Fibroblast of lung (primary cell): ENCODE results near the gene SYT13. TPM values are rescaled to one million over a fixed set of nuclear protein-coding genes. Genes with fewer than 3 reads are reported as not detected.

Experiments
- DNase-seq, 2 donors: peaks; one replicate each; pipeline versions ENCODE4 v3.0.0 to v3.0.0-alpha.2; 2010; ENCODE audit warnings: low read depth in 2 of 2
- H2AFZ ChIP-seq: 2 replicates; pipeline ENCODE4 v1.5.1; 2012; ENCODE audit warnings: low read length, control low read depth, inconsistent platforms
- H3K27ac ChIP-seq: 2 replicates; pipeline ENCODE4 v1.5.1; 2011; ENCODE audit warnings: low read length, control low read depth; ENCODE audit not compliant: insufficient read depth
- H3K27me3 ChIP-seq: 2 replicates; pipeline ENCODE4 v1.5.1; 2011; ENCODE audit warnings: mild to moderate bottlenecking, low read length; ENCODE audit not compliant: control insufficient read depth, insufficient read depth
- H3K36me3 ChIP-seq: 2 replicates; pipeline ENCODE4 v1.5.1; 2011; ENCODE audit warnings: low read length; ENCODE audit not compliant: control insufficient read depth, insufficient read depth
- H3K4me1 ChIP-seq: 2 replicates; pipeline ENCODE4 v1.5.1; 2011; ENCODE audit warnings: low read length; ENCODE audit not compliant: control insufficient read depth, insufficient read depth; ENCODE audit errors: extremely low read depth
- H3K4me2 ChIP-seq: 2 replicates; pipeline ENCODE4 v1.5.1; 2011; ENCODE audit warnings: low read length, control low read depth; ENCODE audit not compliant: insufficient read depth; ENCODE audit errors: extremely low read depth
- H3K4me3 ChIP-seq, 4 experiments: fragments of 200-600 bp in 1 of 4; sonication (generic) in 1 of 4; replicated peaks in 1 of 4; 2 replicates each; pipeline ENCODE4 v1.5.1; 2011 to 2016; ENCODE audit warnings: low read length in 4 of 4, low read depth in 3 of 4, mild to moderate bottlenecking in 3 of 4, control low read depth in 2 of 4, inconsistent platforms in 1 of 4, mixed read lengths in 1 of 4; ENCODE audit not compliant: insufficient read depth in 1 of 4; ENCODE audit errors: control extremely low read depth in 1 of 4
- H3K79me2 ChIP-seq: 2 replicates; pipeline ENCODE4 v1.5.1; 2012; ENCODE audit warnings: mild to moderate bottlenecking, low read length, inconsistent platforms; ENCODE audit not compliant: control insufficient read depth, insufficient read depth
- H3K9ac ChIP-seq: 2 replicates; pipeline ENCODE4 v1.5.1; 2011; ENCODE audit warnings: mild to moderate bottlenecking, low read length, control low read depth; ENCODE audit not compliant: insufficient read depth
- H3K9me3 ChIP-seq: 2 replicates; pipeline ENCODE4 v1.5.1; 2012; ENCODE audit warnings: low read depth, low read length; ENCODE audit not compliant: control insufficient read depth, insufficient read depth
- H4K20me1 ChIP-seq: 2 replicates; pipeline ENCODE4 v1.5.1; 2011; ENCODE audit warnings: low read length; ENCODE audit not compliant: control insufficient read depth, insufficient read depth; ENCODE audit errors: extremely low read depth
- EZH2 ChIP-seq: IDR thresholded peaks from 2 replicates; pipeline ENCODE4 v1.5.1; 2012; ENCODE audit warnings: low read length, control low read depth, mild to moderate bottlenecking; ENCODE audit errors: missing control alignments
- polyA plus RNA-seq, 2 donors: library from polyadenylated mRNA; depleted of rRNA in 1 of 2; stranded (reverse) in 1 of 2; unstranded in 1 of 2; fragments of >200 nt; gene quantifications; 2 replicates each; pipeline ENCODE4 v1.2.1, GENCODE V29; 2011 to 2012; ENCODE audit warnings: missing spikeins in 1 of 2
- total RNA-seq: library from RNA; depleted of rRNA; stranded (reverse); fragments of >200 nt; gene quantifications from 2 replicates; pipeline ENCODE4 v1.2.1, GENCODE V29; 2014
- TF ChIP-seq, protein P1 (sequence below), 2 donors: IDR thresholded peaks in 1 of 2; conservative IDR thresholded peaks in 1 of 2; 1 replicate in 1 of 2; 2 replicates in 1 of 2; pipeline ENCODE4 v1.5.1; 2011 to 2012; ENCODE audit warnings: low read length in 2 of 2, control low read depth in 1 of 2, inconsistent platforms in 1 of 2, low read depth in 1 of 2, mild to moderate bottlenecking in 1 of 2

Gene SYT13
- total and polyA plus RNA-seq, 2 donors (not counting 1 experiment from before 2014, with no cell fraction given): not detected

GRCh38 chr11:45290586-45290985 is 4.4 kb upstream of the SYT13 start:
- Histone ChIP-seq H3K27ac (no peak overlapping the region), H3K27me3 (peaks cover 16% of the 10 kb centered on the region), H3K4me1 (no peaks in the 10 kb centered on the region), H2AFZ (no peak overlapping the region), H3K4me3 (no peak overlapping the region), H3K36me3 (no peaks in the 10 kb centered on the region), H3K79me2 (no peaks in the 10 kb centered on the region), H4K20me1 (no peaks in the 10 kb centered on the region), H3K9ac (no peak overlapping the region), H3K9me3 (no peaks in the 10 kb centered on the region), H3K4me2 (no peak overlapping the region)
- DNase-seq: no peak
- TF ChIP-seq, protein P1, sequence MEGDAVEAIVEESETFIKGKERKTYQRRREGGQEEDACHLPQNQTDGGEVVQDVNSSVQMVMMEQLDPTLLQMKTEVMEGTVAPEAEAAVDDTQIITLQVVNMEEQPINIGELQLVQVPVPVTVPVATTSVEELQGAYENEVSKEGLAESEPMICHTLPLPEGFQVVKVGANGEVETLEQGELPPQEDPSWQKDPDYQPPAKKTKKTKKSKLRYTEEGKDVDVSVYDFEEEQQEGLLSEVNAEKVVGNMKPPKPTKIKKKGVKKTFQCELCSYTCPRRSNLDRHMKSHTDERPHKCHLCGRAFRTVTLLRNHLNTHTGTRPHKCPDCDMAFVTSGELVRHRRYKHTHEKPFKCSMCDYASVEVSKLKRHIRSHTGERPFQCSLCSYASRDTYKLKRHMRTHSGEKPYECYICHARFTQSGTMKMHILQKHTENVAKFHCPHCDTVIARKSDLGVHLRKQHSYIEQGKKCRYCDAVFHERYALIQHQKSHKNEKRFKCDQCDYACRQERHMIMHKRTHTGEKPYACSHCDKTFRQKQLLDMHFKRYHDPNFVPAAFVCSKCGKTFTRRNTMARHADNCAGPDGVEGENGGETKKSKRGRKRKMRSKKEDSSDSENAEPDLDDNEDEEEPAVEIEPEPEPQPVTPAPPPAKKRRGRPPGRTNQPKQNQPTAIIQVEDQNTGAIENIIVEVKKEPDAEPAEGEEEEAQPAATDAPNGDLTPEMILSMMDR (conservative IDR thresholded peaks at IDR 0.05 in 1 of 2, IDR thresholded peaks at IDR 0.05 in 1 of 2; ENCODE audit: low read depth in 1 of 2, low read length in 2 of 2): no peak
- TF ChIP-seq EZH2: no peak

DNA sequence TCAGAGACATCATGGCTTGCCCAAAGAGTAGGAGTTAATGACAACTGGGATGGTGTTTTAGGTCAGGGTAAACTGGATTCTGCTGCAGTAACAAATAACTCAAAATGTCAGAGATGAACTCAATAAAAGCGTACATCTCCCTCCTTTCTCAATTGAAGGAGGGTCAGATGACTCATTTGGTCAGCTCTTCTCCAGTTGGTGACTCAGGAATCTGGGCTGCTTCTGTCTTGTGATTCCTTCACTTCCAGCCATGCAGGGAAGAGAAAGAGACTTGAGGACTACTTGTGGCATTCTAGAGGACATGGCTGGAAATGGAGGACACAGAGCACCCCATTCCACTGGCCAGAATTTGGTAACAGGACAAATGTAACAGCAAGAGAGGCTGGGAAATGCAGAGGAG is 3.2 kb upstream of the SYT13 start:
- Histone ChIP-seq H2AFZ (no peak overlapping the region), H3K9me3 (no peaks in the 10 kb centered on the region), H3K79me2 (no peaks in the 10 kb centered on the region), H3K36me3 (no peaks in the 10 kb centered on the region), H3K4me2 (no peak overlapping the region), H3K27me3 (peaks cover 16% of the 10 kb centered on the region), H3K4me3 (no peak overlapping the region), H3K9ac (no peak overlapping the region), H3K4me1 (no peaks in the 10 kb centered on the region), H3K27ac (no peak overlapping the region), H4K20me1 (no peaks in the 10 kb centered on the region)
- TF ChIP-seq EZH2: no peak
- TF ChIP-seq, protein P1 (conservative IDR thresholded peaks at IDR 0.05 in 1 of 2, IDR thresholded peaks at IDR 0.05 in 1 of 2; ENCODE audit: low read depth in 1 of 2, low read length in 2 of 2): no peak
- DNase-seq: peak; percentile 31 to 70

GRCh38 chr11:45288339-45288738 is 2.2 kb upstream of the SYT13 start:
- H3K27me3 ChIP-seq: peaks cover 19% of the 10 kb centered on the region
- no peaks in the 10 kb centered on the region for H3K9me3 ChIP-seq
- H3K4me1 ChIP-seq: no peaks in the 10 kb centered on the region
- no peak overlapping the region for H3K9ac ChIP-seq
- H3K4me3 ChIP-seq: no peak overlapping the region
- no peak for TF ChIP-seq EZH2
- H2AFZ ChIP-seq: no peak overlapping the region
- H3K4me2 ChIP-seq: no peak overlapping the region
- H3K27ac ChIP-seq: no peak overlapping the region
- no peak for DNase-seq
- no peaks in the 10 kb centered on the region for H4K20me1 ChIP-seq
- H3K79me2 ChIP-seq: no peaks in the 10 kb centered on the region
- H3K36me3 ChIP-seq: no peaks in the 10 kb centered on the region
